Stimulated activated CD4-positive, alpha-beta T cell treated with anti-CD3 and anti-CD28 coated beads, Interleukin-15, amount 100 ng/mL, for 24 hours (primary cell): ENCODE measurements around the gene COA5.
"Not testable (repeated sequence)": the region's sequence is repeated elsewhere in the genome, so short reads cannot be mapped to it uniquely, and the experiment has no call there.

ENCODE experiments used
- DNase-seq: peaks from one replicate; pipeline ENCODE4 v3.0.0-alpha.2; 2020

Gene COA5

GRCh38 chr2:98605076-98605475 is 3.2 kb downstream of the COA5 start:
- DNase-seq: no peak

GRCh38 chr2:98604547-98604946 is 3.8 kb downstream of the COA5 start:
- no peak for DNase-seq

- no peak for DNase-seq
Observed at GRCh38 chr2:98601532-98602132, 6.7 kb downstream of the COA5 start.

DNA sequence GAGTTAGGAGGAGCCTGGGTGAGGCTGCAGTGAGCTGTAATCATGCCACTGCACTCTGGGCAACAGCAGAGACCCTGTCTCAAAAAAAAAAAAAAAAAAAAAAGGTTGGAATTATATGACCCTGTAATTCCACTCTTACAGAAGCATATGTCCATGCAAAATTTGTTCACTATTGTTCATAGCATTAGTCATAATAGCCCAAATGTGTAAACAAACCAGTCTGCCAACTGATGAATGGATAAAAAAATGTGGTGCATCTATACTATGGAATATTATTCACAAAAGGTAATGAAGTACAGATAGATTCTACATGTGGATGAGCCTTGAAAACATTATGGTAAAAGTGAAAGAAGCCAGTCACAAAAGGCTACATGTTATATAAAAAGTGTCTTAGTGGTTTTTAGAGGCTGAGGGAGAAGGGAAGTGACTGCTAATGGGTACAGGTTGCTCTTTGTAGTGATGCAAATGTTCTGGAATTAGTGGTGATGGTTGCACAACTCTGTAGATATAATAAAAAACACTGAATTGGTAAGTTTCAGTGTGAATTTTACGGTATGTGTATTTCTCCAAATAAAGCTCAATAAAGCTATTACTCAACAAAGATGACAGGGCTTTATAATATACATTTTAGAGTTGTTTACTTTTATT is 9.4 kb downstream of the COA5 start:
- no peak for DNase-seq

- DNase-seq: not testable (repeated sequence)
Observed at GRCh38 chr2:98594665-98595064, 13.6 kb downstream of the COA5 start.

DNA sequence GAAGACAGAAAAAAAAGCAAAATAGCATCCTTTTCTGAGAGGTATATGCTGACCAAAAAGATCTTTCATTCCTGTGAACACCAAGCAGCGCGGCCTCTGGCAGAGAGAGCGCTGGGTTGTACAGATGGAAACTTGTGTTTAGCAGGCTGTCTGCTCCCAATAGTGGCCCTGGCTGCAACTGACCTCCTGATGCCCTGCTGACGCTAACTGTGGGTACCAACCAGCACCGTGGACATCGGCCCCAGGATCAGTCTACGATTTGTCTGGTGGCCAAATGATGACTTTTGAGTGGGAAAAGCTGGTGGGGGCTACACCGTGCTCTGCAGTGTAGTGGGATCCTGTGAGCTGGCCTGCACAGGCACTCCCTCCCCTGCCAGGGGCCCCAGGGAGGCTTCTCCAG is 15.7 kb downstream of the COA5 start:
- DNase-seq: no peak

DNA sequence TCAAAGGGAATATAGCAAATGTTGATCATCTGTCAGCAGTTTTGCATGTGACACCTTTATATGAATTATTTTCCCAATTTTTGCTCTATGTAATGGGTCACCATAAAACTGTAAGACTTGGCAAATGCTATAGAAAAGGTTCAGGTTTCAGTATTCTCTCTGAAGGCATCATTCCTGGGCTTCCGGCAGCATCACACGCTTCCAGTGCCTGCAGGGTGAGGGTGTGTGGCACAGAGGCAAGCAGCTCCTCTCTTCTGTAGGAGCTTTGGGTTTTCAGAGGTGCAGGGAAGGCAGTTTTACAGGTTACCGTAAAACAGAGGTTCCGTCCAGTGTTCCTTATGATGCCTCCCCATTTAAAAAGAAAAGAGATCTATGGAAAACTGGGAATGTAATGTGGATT is 18.8 kb downstream of the COA5 start:
- no peak for DNase-seq

DNA sequence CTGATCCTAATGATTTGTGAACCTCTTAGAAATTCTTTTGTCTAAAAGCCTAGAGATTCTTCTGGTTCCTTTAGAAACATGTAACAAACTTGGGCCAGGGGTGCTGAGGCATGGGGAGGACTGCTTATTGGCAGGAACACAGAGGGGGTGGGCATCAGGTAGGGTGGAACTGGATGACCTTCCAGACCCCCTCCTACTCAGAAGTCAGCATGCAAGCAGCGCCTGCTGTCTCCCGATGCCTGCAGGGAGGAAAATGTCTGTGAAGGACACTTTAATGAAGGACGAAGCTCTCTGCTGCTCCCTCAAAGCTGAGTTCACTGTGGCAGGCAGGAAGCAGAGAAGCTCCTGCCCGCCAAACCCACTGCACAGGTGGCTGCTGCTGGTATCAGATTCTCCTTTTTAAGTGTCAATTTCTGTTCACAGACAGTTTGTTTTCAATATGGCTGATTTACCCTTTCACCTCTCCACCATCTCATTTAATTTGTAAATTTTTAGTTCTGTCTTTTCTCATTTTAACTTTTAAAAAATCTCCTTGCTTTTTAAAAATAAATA is 19.4 kb downstream of the COA5 start:
- DNase-seq: no peak

DNA sequence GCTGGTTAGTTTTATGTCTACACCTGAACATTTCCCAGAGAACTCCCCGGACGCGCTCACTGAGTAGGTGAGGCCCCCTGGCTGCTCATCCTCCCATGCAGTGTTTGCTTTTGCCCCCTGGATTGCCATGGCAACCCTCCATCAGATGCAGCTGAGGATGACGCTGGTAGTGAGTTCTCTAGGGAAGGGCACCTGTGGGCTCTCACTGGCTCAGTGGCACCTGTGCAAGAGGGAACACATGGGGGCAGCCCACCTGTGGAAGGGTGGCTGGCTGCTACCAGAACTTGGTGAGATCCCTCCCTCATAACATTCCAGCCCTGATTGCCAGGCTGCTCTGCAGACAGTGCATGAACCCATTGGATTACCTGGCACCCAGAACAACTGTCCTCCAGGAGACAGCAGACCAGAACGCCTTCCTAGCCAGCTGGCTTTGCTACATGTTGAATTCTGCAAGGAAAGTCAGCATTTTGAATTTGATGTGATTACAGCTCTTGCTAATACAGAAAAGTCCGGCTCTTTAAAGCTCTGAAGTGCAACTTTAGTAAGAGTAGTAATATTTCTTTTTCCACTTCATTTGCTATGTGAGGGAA is 21.7 kb downstream of the COA5 start:
- no peak for DNase-seq

GRCh38 chr2:98585386-98585785 is 22.9 kb downstream of the COA5 start:
- no peak for DNase-seq

GRCh38 chr2:98583816-98584618 is 24.3 kb downstream of the COA5 start:
- no peak for DNase-seq

- DNase-seq: no peak
Observed at GRCh38 chr2:98583276-98583675, 25.0 kb downstream of the COA5 start.

DNA sequence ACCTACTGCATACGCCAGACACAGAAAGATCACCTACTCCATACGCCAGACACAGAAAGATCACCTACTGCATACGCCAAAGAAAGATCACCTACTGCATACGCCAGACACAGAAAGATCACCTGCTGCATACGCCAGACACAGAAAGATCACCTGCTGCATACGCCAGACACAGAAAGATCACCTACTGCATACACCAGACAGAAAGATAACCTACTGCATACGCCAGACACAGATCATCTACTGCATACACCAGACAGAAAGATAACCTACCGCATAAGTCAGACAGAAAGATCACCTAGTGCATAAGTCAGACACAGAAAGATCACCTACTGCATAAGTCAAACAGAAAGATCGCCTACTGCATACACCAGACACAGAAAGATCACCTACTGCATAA is 25.8 kb downstream of the COA5 start:
- no peak for DNase-seq

DNA sequence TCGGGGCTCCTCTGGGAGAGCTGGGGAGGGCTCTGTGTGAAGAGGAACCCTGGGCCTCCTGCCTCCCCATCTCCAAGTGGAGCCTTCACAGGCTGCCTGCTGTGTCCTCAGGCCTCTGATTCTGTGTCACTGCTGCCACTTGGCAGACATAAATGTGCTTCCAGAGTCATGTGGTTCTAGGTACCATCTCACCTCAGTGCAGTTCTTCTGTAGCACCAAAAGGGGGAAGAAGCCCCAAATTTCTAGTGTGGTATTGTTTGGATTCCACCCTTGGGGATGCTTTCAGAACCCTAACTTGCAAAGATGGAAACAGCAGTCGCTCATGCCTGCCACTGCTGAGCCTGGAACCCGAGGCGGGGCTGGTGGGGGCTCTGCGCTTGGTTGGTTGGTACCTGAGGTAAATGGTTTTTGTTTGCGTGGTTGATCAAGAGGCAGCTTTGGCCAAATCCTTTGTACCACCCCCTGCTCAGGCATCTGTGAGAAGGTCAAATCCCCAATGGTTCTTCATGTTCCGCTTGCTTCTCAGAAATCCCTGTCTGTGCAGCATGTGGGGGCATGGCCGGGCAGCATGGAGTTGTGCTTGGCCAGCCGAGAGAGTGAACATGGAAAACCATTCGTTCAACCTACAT is 27.5 kb downstream of the COA5 start:
- DNase-seq: no peak

DNA sequence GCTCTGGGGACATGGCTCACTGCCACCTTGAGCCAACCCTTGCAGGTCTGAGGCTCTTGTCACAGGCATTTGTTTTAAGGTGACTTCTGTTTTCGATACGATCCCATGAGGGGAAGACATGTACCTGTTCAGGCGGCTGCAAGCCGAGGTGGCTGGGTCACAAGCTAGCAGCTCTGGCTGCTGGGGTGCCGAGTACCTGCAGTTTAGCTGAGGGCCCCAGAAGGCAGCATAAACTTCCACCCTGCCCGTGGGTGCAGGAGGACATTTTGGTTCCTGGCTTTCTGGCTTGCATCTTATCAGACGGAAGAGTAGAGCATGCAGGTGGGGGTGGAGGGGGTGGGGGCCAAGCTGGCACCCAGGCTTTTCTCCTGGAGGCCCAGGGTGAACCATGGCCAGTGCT is 28.4 kb downstream of the COA5 start:
- DNase-seq: no peak

DNA sequence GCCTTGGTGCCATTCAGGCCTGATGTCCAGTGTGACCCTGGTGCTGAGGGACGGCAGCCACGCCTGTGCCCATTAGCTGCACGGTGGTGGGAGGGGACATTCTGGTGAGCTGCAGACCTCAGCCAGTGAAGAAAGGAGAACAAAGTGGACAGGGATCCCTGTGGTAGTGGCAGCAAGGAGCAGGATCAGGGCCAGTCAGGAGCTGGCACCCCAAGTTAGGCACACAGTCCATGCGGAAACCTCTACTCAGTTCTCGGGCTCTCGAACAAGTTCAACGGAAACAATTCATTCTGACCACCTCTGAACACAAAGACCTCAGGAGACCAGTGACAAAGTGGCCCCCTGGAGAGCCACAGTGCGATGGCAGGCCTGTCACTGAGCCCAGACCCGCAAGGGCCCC is 30.1 kb downstream of the COA5 start:
- DNase-seq: no peak

DNA sequence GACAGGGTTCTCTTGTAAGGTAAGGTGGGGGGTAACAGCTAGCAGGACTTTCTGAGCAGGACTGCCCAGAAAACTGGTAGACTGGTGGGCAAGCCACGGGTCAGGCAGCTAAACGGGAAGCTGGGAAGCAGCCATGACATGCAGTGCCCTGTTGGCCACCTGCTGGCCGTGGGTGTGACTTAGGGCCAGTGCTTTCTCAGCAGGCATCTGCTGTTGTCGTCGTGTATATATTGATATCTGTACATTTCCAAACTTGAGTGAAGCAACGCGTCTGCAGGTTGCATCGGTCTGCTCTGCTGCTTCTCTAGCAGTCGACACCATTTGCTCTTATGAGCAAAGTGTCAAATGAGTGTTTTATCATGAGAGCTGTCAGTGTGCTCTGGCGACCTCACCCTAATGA is 31.0 kb downstream of the COA5 start:
- DNase-seq: no peak

DNA sequence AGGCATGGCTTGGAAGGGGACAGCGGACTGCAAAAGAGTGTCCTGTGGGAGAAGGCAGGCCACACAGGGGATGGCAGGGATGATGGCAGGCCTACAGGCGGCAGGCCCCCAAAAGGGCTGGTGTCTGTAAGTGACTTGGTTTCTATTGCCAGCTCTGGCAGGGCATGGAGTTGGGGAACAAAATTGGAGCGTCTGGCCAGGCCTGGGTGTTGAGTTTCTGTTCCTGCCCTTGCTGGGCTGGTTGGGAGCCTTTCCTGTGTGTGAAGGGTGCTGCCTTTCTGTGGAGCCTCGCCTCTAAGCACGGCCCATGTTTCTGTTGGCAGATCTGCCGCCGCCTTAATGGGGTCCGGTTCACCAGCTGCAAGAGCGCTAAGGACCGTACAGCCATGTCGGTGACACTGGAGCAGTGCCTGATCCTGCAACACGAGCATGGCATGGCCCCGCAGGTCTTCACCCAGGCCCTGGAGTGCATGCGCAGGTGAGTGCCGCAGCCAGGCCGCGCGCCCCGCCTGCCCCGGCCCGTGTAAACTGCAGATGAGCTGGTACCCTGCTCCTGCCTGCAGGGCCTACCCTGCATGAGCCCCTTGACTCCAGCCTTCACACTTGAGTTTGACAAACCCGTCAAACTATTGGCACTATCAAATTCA is 31.5 kb downstream of the COA5 start:
- DNase-seq: no peak

- no peak for DNase-seq
Observed at GRCh38 chr2:98573426-98573825, 34.9 kb downstream of the COA5 start.

DNA sequence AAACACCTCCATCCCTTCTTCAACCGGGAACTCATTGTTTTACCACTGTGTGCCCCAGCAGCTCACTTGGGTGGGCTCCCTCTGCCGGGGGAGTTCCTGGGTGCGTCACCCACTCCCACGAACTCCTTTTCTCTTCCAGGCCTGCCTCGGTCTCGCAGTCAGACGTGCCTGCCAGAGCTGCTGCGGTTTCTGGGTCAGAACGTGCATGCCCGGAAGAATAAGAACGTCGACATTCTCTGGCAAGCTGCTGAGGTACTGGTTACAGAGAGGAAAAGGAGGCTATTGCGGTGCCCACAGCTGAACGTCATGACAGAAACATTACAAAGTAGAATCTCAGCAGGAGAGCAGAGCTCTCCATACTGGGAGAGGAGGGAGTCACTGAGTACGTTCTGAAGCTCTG is 35.6 kb downstream of the COA5 start:
- DNase-seq: no peak

DNA sequence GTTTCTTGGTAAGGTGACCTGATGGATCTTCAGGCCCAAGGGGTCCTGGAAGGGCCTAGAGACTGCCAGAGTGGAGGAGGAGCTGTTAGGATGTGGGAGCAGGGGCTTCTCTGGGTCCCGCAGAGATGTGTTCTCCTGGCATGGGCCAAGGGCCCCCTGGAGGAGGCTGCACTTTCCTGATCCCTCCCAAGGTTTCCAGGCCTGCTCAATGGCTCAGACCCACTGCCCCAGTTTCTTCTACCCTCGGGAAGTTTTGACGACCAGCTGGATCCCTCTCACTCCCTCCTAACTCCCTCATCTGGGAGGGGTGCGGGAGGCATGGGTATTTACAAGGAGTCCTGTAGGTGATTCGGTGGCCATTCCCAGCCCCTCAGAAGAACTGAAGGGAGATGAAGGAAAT is 36.1 kb downstream of the COA5 start:
- DNase-seq: no peak

DNA sequence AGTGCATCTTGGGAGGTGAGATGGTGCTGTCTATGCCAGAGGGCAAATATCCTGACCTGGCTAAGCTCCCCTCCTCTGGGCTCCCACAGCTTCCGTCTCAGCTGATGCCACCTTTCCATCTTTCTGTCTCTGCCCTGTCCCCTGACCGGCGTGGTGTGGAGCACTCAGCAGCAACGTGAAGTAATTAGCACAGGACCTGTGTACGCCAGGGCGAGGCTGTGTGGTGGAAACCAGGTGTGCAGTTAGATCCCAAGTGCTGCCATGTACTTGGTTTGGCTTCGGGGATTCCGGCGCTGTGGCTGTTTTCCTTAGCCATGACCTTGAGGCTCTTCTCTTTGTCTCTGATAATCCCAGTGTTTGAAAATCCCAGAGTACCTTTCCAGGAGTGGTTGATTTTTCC is 36.5 kb downstream of the COA5 start:
- no peak for DNase-seq
